ENCODE measurements around the gene LMNA. TPM values are rescaled to one million over a fixed set of nuclear protein-coding genes. Genes with fewer than 3 reads are reported as not detected.

LMNA gene
- total and polyA plus RNA-seq, 2 donors (not counting 1 experiment from before 2014, with no cell fraction given): 19.4 to 28.7 TPM

- TF ChIP-seq EZH2 (IDR thresholded peaks at IDR 0.05; ENCODE audit: borderline replicate concordance, insufficient read depth, low read depth, low read length, poor library complexity, severe bottlenecking) (no peak), CTCF (IDR thresholded peaks at IDR 0.05) (no peak)
- intact Hi-C loops (cut with micrococcal nuclease): loop anchor here (10.0 kb wide), 1 partner anchor 171 kb away; no protein-coding TSS in a partner anchor
- ATAC-seq (ENCODE audit: low read depth): no peak
- Histone ChIP-seq H3K4me3 (ENCODE audit: control extremely low read depth in 1 of 5, extremely low read depth in 1 of 5, insufficient read depth in 1 of 5, low read depth in 2 of 5, low read length in 4 of 5) (no peak overlapping the region), H3K27ac (ENCODE audit: low read length in 2 of 2) (no peak overlapping the region), H3K79me2 (ENCODE audit: control insufficient read depth, insufficient read depth, low read length) (no peaks in the 10 kb centered on the region), H2AFZ (ENCODE audit: insufficient read depth, low read depth, low read length, poor library complexity, severe bottlenecking) (no peak overlapping the region), H4K20me1 (ENCODE audit: control insufficient read depth, insufficient read depth, low read length, poor library complexity, severe bottlenecking) (no peaks in the 10 kb centered on the region), H3K4me1 (ENCODE audit: control insufficient read depth in 2 of 2, insufficient read depth in 2 of 2, low read length in 2 of 2) (peaks cover 27 to 32% of the 10 kb centered on the region in 2 donors), H3K9me3 (ENCODE audit: control extremely low read depth in 1 of 3, control insufficient read depth in 2 of 3, insufficient read depth in 1 of 3, low read length in 2 of 3) (no peaks in the 10 kb centered on the region), H3K4me2 (replicated peaks; ENCODE audit: low read depth, low read length, poor library complexity, severe bottlenecking) (no peak overlapping the region), H3K9ac (ENCODE audit: low read length) (no peak overlapping the region), H3K36me3 (replicated peaks in 1 of 2; ENCODE audit: control extremely low read depth in 1 of 2, control insufficient read depth in 1 of 2, extremely low read depth in 1 of 2, insufficient read depth in 2 of 2, low read length in 1 of 2) (no peaks in the 10 kb centered on the region), H3K27me3 (replicated peaks in 1 of 4; ENCODE audit: control extremely low read depth in 1 of 4, control insufficient read depth in 3 of 4, insufficient read depth in 4 of 4, low read length in 3 of 4) (peaks cover 0 to 9% (median 3%) of the 10 kb centered on the region in 4 experiments)
- POLR2A ChIA-PET: interaction anchor here (0.7 kb wide), 1 partner anchor 136 kb away, joined by 4 read pairs; no protein-coding TSS in a partner anchor
- H3K9me3 Mint-ChIP-seq (ENCODE audit: insufficient read depth): no peaks in the 10 kb centered on the region
- H3K27ac Mint-ChIP-seq: no peak overlapping the region
- H3K4me1 Mint-ChIP-seq: peaks cover 26% of the 10 kb centered on the region
- peak; percentile 23 for DNase-seq
- H3K27me3 Mint-ChIP-seq: peaks cover 17% of the 10 kb centered on the region
- CTCF ChIA-PET: interaction anchor here (0.9 to 14.3 kb wide), 5 partner anchors 11 to 80 kb away, joined by 3 to 381 read pairs (median 3); no protein-coding TSS in a partner anchor
- 91% methylated on average over 11 of the region's 11 CpGs for WGBS (ENCODE audit: insufficient coverage)
- H3K4me3 Mint-ChIP-seq: no peak overlapping the region
Observed at GRCh38 chr1:156143765-156144489, 29.4 kb downstream of the LMNA start.

- Histone ChIP-seq H3K27ac (ENCODE audit: low read length in 2 of 2) (no peak overlapping the region), H3K4me1 (ENCODE audit: control insufficient read depth in 2 of 2, insufficient read depth in 2 of 2, low read length in 2 of 2) (peaks cover 36 to 40% of the 10 kb centered on the region in 2 donors), H4K20me1 (ENCODE audit: control insufficient read depth, insufficient read depth, low read length, poor library complexity, severe bottlenecking) (no peaks in the 10 kb centered on the region), H2AFZ (ENCODE audit: insufficient read depth, low read depth, low read length, poor library complexity, severe bottlenecking) (no peak overlapping the region), H3K27me3 (replicated peaks in 1 of 4; ENCODE audit: control extremely low read depth in 1 of 4, control insufficient read depth in 3 of 4, insufficient read depth in 4 of 4, low read length in 3 of 4) (peaks cover 0 to 9% (median 3%) of the 10 kb centered on the region in 4 experiments), H3K9ac (ENCODE audit: low read length) (no peak overlapping the region), H3K9me3 (ENCODE audit: control extremely low read depth in 1 of 3, control insufficient read depth in 2 of 3, insufficient read depth in 1 of 3, low read length in 2 of 3) (no peaks in the 10 kb centered on the region), H3K4me2 (replicated peaks; ENCODE audit: low read depth, low read length, poor library complexity, severe bottlenecking) (no peak overlapping the region), H3K4me3 (ENCODE audit: control extremely low read depth in 1 of 5, extremely low read depth in 1 of 5, insufficient read depth in 1 of 5, low read depth in 2 of 5, low read length in 4 of 5) (no peak overlapping the region), H3K79me2 (ENCODE audit: control insufficient read depth, insufficient read depth, low read length) (no peaks in the 10 kb centered on the region), H3K36me3 (replicated peaks in 1 of 2; ENCODE audit: control extremely low read depth in 1 of 2, control insufficient read depth in 1 of 2, extremely low read depth in 1 of 2, insufficient read depth in 2 of 2, low read length in 1 of 2) (no peaks in the 10 kb centered on the region)
- ATAC-seq (ENCODE audit: low read depth) (no peak), DNase-seq (no peak)
- POLR2A ChIA-PET: no interaction called here
- peaks cover 34% of the 10 kb centered on the region for H3K4me1 Mint-ChIP-seq
- no peaks in the 10 kb centered on the region for H3K9me3 Mint-ChIP-seq (ENCODE audit: insufficient read depth)
- CTCF ChIA-PET: interaction anchor here (1.2 to 14.3 kb wide), 3 partner anchors 54 to 138 kb away, joined by 3 to 381 read pairs (median 8); partner anchors contain the start of gene SMG5
- H3K27me3 Mint-ChIP-seq: peaks cover 13% of the 10 kb centered on the region
- H3K4me3 Mint-ChIP-seq: no peak overlapping the region
- no peak overlapping the region for H3K27ac Mint-ChIP-seq
- WGBS (ENCODE audit: insufficient coverage): 95% methylated on average over 5 of the region's 5 CpGs
- TF ChIP-seq CTCF (IDR thresholded peaks at IDR 0.05) (no peak), EZH2 (IDR thresholded peaks at IDR 0.05; ENCODE audit: borderline replicate concordance, insufficient read depth, low read depth, low read length, poor library complexity, severe bottlenecking) (no peak)
- intact Hi-C loops (cut with micrococcal nuclease): loop anchor here (10.0 kb wide), 1 partner anchor 170 kb away; no protein-coding TSS in a partner anchor
Observed at GRCh38 chr1:156144742-156145141, 30.2 kb downstream of the LMNA start.
